Measurements from ENCODE around the gene KPNA1. TPM values are rescaled to one million over a fixed set of nuclear protein-coding genes. Genes with fewer than 3 reads are reported as not detected.

Gene KPNA1
- total RNA-seq, 1 donor from 2014 or later: 46.0 TPM

DNA sequence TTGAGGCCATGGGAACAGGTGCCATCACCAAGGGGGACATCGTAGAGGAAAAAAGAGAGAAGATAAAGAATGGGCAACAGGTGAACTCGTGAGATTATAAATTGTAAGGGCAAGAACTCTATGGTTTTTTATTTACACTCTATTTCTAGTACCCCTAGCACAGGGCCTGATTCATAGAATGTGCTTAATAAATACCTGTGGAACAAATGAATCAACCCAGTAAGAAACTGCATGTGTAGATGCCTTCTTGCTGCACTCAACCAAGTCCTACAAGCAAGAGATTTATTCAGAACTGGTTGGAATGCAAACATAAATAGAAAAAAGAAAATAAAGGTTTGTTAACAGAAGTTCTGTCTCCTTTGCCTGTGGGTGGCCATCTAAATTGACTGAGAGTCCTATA, 18.7 kb upstream of the KPNA1 start:
- no peak for DNase-seq (ENCODE audit: low read depth)
- TF ChIP-seq, protein P1, sequence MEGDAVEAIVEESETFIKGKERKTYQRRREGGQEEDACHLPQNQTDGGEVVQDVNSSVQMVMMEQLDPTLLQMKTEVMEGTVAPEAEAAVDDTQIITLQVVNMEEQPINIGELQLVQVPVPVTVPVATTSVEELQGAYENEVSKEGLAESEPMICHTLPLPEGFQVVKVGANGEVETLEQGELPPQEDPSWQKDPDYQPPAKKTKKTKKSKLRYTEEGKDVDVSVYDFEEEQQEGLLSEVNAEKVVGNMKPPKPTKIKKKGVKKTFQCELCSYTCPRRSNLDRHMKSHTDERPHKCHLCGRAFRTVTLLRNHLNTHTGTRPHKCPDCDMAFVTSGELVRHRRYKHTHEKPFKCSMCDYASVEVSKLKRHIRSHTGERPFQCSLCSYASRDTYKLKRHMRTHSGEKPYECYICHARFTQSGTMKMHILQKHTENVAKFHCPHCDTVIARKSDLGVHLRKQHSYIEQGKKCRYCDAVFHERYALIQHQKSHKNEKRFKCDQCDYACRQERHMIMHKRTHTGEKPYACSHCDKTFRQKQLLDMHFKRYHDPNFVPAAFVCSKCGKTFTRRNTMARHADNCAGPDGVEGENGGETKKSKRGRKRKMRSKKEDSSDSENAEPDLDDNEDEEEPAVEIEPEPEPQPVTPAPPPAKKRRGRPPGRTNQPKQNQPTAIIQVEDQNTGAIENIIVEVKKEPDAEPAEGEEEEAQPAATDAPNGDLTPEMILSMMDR (IDR thresholded peaks at IDR 0.05; ENCODE audit: insufficient read depth, low read length, poor library complexity, severe bottlenecking): no peak
- Histone ChIP-seq H3K36me3 (ENCODE audit: control insufficient read depth, insufficient read depth, low read length) (peaks cover 2% of the 10 kb centered on the region), H3K27me3 (ENCODE audit: control insufficient read depth, insufficient read depth, low read length) (no peaks in the 10 kb centered on the region), H3K4me3 (ENCODE audit: low read depth, low read length) (no peak overlapping the region)

DNA sequence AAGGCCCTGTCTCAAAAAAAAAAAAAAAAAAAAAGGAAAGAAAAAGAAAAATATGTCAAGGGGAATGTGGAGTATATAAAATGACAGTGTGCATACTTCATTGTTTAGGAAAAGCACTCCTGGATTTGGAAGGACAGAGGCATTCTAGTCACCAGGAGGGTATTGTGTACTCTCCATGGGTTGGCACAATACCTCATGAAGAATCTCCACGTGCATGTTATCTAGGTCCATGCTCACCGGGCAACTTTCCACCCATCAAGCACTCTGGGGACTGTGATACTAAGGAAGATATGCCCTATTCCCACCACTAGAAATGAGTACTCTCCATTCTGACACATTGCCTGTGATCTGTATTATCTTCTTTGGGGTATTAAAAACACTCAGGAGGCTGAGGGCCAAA, 15.4 kb upstream of the KPNA1 start:
- Histone ChIP-seq H3K27me3 (ENCODE audit: control insufficient read depth, insufficient read depth, low read length) (no peaks in the 10 kb centered on the region), H3K4me3 (ENCODE audit: low read depth, low read length) (no peak overlapping the region), H3K36me3 (ENCODE audit: control insufficient read depth, insufficient read depth, low read length) (peaks cover 2% of the 10 kb centered on the region)
- TF ChIP-seq, protein P1 (IDR thresholded peaks at IDR 0.05; ENCODE audit: insufficient read depth, low read length, poor library complexity, severe bottlenecking): no peak
- no peak for DNase-seq (ENCODE audit: low read depth)

DNA sequence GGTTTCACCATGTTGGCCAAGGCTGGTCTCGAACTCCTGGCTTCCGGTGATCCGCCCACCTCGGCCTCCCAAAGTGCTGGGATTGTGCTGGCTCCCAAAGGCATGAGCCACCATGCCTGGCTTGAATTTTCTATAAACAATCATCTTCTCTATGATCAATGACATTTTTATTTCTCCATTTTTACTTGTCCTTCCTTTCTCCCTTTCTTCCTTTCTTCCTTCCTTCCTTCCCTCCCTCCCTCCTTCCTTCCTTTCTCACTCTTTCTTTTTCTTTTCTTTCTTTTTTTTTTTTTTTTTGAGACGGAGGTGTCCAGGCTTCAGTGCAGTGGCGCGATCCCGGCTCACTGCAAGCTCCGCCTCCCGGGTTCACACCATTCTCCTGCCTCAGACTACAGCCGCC, 8.6 kb upstream of the KPNA1 start:
- H3K36me3 ChIP-seq (ENCODE audit: control insufficient read depth, insufficient read depth, low read length): no peaks in the 10 kb centered on the region
- H3K27me3 ChIP-seq (ENCODE audit: control insufficient read depth, insufficient read depth, low read length): no peaks in the 10 kb centered on the region
- H3K4me3 ChIP-seq (ENCODE audit: low read depth, low read length): no peak overlapping the region
- no peak for DNase-seq (ENCODE audit: low read depth)
- TF ChIP-seq, protein P1 (IDR thresholded peaks at IDR 0.05; ENCODE audit: insufficient read depth, low read length, poor library complexity, severe bottlenecking): no peak

DNA sequence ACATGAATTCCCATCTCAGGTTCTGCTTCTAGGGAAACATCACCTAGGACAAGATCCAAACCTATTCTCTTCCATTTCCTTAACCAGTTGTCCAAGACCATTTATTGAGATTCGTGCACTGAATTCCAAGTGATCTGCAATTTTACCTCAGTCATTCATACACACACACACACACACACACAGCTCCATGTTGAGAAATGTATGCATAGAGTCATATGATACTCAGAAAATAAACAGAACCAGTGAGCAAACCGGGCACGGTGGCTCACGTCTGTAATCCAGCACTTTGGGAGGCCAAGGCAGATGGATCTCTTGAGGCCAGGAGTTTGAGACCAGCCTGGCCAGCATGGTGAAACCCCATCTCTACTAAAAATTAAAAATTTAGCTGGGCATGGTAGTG, 6.1 kb upstream of the KPNA1 start:
- Histone ChIP-seq H3K27me3 (ENCODE audit: control insufficient read depth, insufficient read depth, low read length) (no peaks in the 10 kb centered on the region), H3K4me3 (ENCODE audit: low read depth, low read length) (no peak overlapping the region), H3K36me3 (ENCODE audit: control insufficient read depth, insufficient read depth, low read length) (no peaks in the 10 kb centered on the region)
- TF ChIP-seq, protein P1 (IDR thresholded peaks at IDR 0.05; ENCODE audit: insufficient read depth, low read length, poor library complexity, severe bottlenecking): no peak
- no peak for DNase-seq (ENCODE audit: low read depth)

DNA sequence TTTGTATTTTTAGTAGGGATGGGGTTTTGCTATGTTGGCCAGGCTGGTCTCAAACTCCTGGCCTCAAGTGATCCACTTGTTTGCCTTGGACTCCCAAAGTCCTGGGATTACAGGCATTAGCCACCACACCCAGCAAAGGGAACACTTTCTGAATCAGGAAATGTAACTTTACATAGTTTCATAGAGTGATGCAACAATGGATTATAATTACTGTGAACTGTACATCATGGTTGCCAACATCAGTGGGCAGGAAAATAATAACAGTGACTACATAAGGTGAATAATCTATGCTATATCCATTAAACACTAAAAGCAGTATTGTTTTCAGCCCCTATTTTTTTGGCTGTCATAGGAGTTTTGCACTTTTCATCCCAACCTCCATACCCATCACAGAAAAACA, 5.0 kb upstream of the KPNA1 start:
- no peak for DNase-seq (ENCODE audit: low read depth)
- Histone ChIP-seq H3K4me3 (ENCODE audit: low read depth, low read length) (no peak overlapping the region), H3K27me3 (ENCODE audit: control insufficient read depth, insufficient read depth, low read length) (no peaks in the 10 kb centered on the region), H3K36me3 (ENCODE audit: control insufficient read depth, insufficient read depth, low read length) (no peaks in the 10 kb centered on the region)
- TF ChIP-seq, protein P1 (IDR thresholded peaks at IDR 0.05; ENCODE audit: insufficient read depth, low read length, poor library complexity, severe bottlenecking): no peak

DNA sequence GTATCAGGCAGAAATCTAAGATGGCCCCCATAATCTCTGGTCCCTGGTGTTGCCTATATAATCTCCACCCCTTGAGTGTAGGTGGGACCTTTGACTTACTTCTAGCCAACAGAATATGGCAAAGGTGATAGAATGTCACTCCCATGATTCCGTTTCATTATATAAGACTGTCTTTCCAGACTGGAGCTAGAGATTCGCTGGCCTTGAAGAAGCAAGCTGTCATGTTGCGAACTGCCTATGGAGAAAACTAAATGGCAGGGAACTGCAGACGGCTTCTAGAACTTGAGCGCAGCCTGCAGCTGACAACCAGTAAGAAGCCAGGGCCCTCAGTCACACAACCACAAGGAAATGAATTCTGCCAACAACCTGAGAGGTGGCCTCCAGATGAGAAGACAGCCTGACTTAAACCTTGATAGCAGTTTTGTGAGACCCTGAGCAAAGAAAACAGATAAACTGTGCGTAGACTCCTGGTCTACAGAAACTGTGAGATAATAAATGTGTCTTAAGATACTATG, 2.2 kb upstream of the KPNA1 start:
- H3K36me3 ChIP-seq (ENCODE audit: control insufficient read depth, insufficient read depth, low read length): no peaks in the 10 kb centered on the region
- no peak for DNase-seq (ENCODE audit: low read depth)

More for the DNA sequence above, 2.2 kb upstream of the KPNA1 start:
- Histone ChIP-seq H3K4me3 (ENCODE audit: low read depth, low read length) (no peak overlapping the region), H3K27me3 (ENCODE audit: control insufficient read depth, insufficient read depth, low read length) (no peaks in the 10 kb centered on the region)
- TF ChIP-seq, protein P1 (IDR thresholded peaks at IDR 0.05; ENCODE audit: insufficient read depth, low read length, poor library complexity, severe bottlenecking): no peak

Measured in kidney epithelial cell (primary cell).